Activated T-helper 1 cell treated with anti-CD3 and anti-CD28 coated beads, Interleukin-12 subunit alpha, Interleukin-12 subunit beta, Interleukin-2, Interleukin-4 antibody, amounts not matched to agents 30 ng/mL and 10 ng/mL and 1 ng/mL, durations not matched to agents 14 hours and 24 hours and 36 hours (primary cell): ENCODE results near the gene HOXA1. TPM values are rescaled to one million over a fixed set of nuclear protein-coding genes. Genes with fewer than 3 reads are reported as not detected.

Experiments
- DNase-seq: peaks from one replicate; pipeline ENCODE4 v3.0.0; 2021; ENCODE audit warnings: low spot score
- H3K27ac Mint-ChIP-seq: one replicate; pipeline ENCODE4 v1.8.0; 2021; ENCODE audit warnings: mild to moderate bottlenecking, mixed read lengths
- H3K27me3 Mint-ChIP-seq: one replicate; pipeline ENCODE4 v1.8.0; 2022; ENCODE audit warnings: mild to moderate bottlenecking, moderate library complexity, mixed read lengths; ENCODE audit not compliant: insufficient read depth
- H3K36me3 Mint-ChIP-seq: one replicate; pipeline ENCODE4 v1.8.0; 2021; ENCODE audit warnings: low read depth, mixed read lengths
- H3K4me1 Mint-ChIP-seq: one replicate; pipeline ENCODE4 v1.8.0; 2021; ENCODE audit warnings: low read depth, mixed read lengths
- H3K4me3 Mint-ChIP-seq: one replicate; pipeline ENCODE4 v1.8.0; 2021; ENCODE audit warnings: mild to moderate bottlenecking, moderate library complexity, mixed read lengths
- H3K9me3 Mint-ChIP-seq: one replicate; pipeline ENCODE4 v1.8.0; 2021; ENCODE audit warnings: mixed read lengths
- intact Hi-C: fragments of 100-400 bp; cut with micrococcal nuclease; formaldehyde crosslinking; loops from one replicate; pipeline ENCODE4 v1.15.1; 2024
- total RNA-seq: library from RNA; stranded (reverse); gene quantifications from 2 replicates; pipeline ENCODE4 v1.2.3, GENCODE V29; 2022

HOXA1 gene
- 0.16 and 0.24 TPM in 2 replicates for total RNA-seq

DNA sequence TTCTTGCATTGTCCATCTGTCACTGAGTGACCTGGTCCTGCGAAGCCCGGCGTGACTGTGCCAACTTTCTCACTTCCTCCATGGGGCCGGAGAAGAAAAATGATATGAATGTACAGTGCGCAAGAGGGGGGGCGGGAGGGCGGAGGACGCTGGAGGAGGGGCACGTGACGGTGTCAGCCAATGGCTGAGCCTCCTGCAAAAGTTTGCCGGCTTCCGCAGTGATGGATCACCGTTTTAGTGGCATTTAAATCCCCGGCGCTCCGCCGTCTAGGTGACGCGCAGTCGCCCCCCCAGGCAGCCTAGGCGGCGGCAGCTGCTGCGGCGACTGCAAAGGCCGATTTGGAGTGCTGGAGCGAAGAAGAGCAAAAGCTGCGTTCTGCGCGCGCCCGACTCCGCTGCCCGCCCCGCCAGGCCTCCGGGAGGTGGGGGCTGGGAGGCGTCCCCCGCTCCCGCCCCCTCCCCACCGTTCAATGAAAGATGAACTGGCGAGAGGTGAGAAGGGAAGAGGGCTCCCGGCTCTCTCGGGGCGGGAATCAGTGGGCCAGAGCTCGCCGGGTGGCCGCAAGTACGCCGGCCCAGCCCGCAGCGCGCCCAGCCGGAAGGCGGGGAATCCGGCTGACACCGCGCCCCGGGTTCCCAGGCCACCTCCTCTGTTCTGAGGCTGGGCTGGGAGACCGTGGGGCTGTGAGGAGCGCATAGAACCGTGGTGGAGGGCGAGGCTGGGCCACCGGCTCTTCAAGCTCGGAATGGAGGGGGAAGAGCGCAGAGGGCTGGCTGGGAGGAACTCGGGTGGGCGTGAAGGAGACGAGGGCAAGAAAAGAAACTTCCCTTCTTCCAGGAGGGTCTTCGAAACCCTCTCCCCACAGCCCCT is at the start of gene HOXA1:
Gene HOXA1 (minus strand): TSS at position 104 of the 871 bp plus-strand sequence. CDS start 88 bp downstream, at position 16.
- peaks cover 18% of the 10 kb centered on the region for H3K4me1 Mint-ChIP-seq
- peak; percentile 48 for DNase-seq
- intact Hi-C loops: loop anchor here (2.0 to 5.0 kb wide), 7 partner anchors 39 to 1233 kb away; partner anchors contain the start of genes EVX1, HOXA13, HOXA3 and SKAP2
- peaks cover 3% of the 10 kb centered on the region for H3K36me3 Mint-ChIP-seq
- H3K4me3 Mint-ChIP-seq: peak within 1 kb of the TSS; percentile 85
- no peaks in the 10 kb centered on the region for H3K9me3 Mint-ChIP-seq
- peaks cover 76% of the 10 kb centered on the region for H3K27me3 Mint-ChIP-seq
- peak within 1 kb of the TSS; percentile 73 for H3K27ac Mint-ChIP-seq

DNA sequence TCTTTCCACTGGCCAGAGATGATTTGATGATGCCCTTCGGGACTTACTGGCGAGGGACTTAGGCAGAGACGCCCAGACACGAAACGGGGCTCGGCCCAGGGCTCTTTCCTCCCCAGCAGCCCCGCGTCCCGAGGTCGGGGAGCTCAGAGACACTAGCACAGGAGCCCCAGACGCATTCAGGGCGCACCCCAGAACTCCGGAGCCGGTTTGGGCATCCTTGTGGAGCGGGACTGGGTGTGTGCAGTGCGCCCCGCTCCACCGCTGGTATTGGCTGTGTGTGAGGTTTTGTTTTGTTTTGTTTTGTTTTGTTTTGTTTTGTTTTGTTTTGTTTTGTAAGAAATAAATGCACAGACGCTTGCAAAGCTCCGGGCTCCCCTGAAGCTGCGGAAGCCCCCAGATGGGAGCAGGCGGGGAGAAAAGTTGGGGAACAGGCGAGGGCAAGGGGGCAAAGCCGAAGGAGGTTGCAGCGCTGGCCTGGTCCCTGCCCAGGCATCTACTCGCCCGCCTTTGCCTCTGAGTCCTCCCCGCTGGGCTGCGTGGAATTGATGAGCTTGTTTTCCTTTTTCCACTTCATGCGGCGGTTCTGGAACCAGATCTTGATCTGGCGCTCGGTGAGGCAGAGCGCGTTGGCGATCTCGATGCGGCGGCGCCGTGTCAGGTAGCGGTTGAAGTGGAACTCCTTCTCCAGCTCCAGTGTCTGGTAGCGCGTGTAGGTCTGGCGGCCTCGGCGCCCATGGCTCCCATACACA is 49.5 kb upstream of the HOXA1 start:
- Mint-ChIP-seq H3K4me3 (no peak overlapping the region), H3K36me3 (peaks cover 3% of the 10 kb centered on the region), H3K9me3 (no peaks in the 10 kb centered on the region), H3K27me3 (peaks cover 52% of the 10 kb centered on the region), H3K4me1 (no peaks in the 10 kb centered on the region), H3K27ac (no peak overlapping the region)
- DNase-seq: no peak
- intact Hi-C loops: no loop called here

DNA sequence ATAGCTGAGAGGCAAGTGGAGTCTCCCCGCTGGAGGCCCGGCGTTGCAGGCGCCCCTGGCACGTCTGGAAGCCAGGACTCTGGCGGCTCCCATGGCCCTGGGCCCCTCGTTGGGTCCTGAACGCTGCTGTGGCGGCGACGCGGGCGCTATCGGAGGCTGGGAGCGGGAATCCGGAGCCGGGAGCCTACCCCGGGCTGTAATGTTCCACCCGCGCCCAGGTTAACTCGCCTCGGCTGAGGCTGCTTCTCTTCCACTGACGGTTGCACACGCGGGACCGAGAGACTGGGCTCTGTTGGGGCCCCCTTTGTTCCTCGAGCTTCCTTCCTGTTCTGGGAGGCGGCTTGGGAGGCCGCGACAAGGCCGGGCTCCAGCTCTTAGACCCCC is 49.0 kb upstream of the HOXA1 start:
- Mint-ChIP-seq H3K27ac (no peak overlapping the region), H3K27me3 (peaks cover 46% of the 10 kb centered on the region), H3K4me1 (no peaks in the 10 kb centered on the region), H3K36me3 (peaks cover 3% of the 10 kb centered on the region), H3K4me3 (no peak overlapping the region), H3K9me3 (no peaks in the 10 kb centered on the region)
- intact Hi-C loops: no loop called here
- DNase-seq: no peak

DNA sequence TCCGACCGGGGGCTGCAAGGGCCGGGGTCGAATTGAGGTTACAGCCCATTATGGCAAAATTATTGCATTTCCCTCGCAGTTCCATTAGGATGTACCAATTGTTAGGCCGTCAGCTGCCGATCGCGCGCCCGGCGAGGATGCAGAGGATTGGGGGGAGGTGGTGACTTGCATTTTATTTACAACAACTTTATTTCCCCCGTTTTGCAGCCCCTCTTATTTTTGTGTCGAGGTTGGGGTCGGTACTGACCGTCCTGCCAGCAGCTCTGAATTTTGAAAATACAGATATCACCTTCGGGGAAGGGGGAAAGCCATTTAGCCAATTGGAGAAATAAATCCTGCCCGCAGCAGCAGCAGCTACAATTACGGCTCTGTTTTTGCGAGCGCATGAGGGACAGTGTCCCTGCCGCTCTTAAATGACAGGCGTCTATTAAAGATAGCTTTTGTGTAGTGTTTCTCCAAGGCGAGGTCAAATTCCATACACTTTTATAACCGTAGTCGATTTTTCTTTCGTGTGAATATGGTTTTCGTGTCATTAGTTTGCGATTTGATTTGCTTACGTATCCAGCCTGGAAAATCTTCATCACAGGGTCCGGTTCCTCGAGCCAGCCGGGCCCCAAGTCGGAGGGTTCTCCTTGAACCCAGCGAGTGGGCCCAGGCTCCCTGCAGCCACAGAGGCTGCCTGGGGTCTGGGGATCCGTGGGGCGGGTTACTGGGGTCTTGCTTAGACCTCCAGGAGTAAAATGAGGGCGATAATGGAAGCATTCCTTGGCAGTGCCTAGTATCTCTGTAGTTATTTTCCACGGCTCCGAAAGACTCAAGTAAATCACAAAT is 48.4 kb upstream of the HOXA1 start:
- H3K4me3 Mint-ChIP-seq: no peak overlapping the region
- no peaks in the 10 kb centered on the region for H3K4me1 Mint-ChIP-seq
- H3K27ac Mint-ChIP-seq: no peak overlapping the region
- peaks cover 40% of the 10 kb centered on the region for H3K27me3 Mint-ChIP-seq
- no peak for DNase-seq
- H3K36me3 Mint-ChIP-seq: peaks cover 3% of the 10 kb centered on the region
- intact Hi-C loops: no loop called here
- H3K9me3 Mint-ChIP-seq: no peaks in the 10 kb centered on the region

DNA sequence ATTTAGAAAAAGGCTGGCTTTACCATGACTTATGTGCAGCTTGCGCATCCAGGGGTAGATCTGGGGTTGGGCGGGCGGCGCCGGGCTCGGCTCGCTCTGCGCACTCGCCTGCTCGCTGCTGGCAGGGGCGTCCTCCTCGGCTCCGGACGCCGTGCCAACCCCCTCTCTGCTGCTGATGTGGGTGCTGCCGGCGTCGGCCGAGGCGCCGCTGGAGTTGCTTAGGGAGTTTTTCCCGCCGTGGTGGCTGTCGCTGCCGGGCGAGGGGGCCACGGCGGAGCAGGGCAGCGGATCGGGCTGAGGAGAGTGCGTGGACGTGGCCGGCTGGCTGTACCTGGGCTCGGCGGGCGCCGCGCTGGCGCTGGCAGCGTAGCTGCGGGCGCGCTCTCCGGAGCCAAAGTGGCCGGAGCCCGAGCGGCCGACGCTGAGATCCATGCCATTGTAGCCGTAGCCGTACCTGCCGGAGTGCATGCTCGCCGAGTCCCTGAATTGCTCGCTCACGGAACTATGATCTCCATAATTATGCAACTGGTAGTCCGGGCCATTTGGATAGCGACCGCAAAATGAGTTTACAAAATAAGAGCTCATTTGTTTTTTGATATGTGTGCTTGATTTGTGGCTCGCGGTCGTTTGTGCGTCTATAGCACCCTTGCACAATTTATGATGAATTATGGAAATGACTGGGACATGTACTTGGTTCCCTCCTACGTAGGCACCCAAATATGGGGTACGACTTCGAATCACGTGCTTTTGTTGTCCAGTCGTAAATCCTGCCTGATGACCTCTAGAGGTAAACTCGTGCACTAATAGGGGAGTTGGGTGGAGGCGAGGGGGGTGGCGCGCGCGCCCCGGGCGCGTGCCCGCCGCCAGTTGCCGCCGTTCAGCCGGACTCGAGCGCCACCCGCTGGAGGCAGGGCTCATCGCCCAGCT is 47.5 kb upstream of the HOXA1 start, which contains the start of gene HOXA5:
Gene HOXA5 (minus strand): TSS at position 659 of the 927 bp plus-strand sequence. CDS start 74 bp downstream, at position 585.
- intact Hi-C loops: no loop called here
- Mint-ChIP-seq H3K4me3 (no peak within 1 kb of the TSS), H3K36me3 (peaks cover 3% of the 10 kb centered on the region), H3K9me3 (no peaks in the 10 kb centered on the region), H3K27ac (no peak within 1 kb of the TSS), H3K27me3 (peaks cover 38% of the 10 kb centered on the region), H3K4me1 (no peaks in the 10 kb centered on the region)
- DNase-seq: no peak

DNA sequence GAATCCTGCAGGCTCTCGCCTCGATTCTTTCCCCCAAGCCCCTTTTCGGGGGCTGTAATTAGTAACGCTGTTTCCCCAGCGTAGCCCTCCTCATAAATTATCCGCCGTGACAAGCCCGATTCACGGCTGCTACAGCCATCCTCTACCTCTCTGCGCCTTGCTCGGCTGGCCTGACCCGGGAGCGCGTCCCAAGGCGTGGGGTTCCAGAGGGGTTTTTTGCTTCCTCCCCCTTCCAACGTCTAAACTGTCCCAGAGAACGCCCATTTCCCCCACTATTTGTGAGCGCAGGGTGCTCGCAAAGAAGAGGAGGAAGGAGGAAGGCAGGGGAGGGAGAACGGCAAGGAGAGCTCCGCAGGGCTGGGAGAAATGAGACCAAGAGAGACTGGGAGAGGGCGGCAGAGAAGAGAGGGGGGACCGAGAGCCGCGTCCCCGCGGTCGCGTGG is 46.8 kb upstream of the HOXA1 start:
- Mint-ChIP-seq H3K9me3 (no peaks in the 10 kb centered on the region), H3K27ac (no peak overlapping the region), H3K4me1 (no peaks in the 10 kb centered on the region), H3K4me3 (no peak overlapping the region), H3K36me3 (peaks cover 3% of the 10 kb centered on the region), H3K27me3 (peaks cover 35% of the 10 kb centered on the region)
- intact Hi-C loops: no loop called here
- DNase-seq: no peak

DNA sequence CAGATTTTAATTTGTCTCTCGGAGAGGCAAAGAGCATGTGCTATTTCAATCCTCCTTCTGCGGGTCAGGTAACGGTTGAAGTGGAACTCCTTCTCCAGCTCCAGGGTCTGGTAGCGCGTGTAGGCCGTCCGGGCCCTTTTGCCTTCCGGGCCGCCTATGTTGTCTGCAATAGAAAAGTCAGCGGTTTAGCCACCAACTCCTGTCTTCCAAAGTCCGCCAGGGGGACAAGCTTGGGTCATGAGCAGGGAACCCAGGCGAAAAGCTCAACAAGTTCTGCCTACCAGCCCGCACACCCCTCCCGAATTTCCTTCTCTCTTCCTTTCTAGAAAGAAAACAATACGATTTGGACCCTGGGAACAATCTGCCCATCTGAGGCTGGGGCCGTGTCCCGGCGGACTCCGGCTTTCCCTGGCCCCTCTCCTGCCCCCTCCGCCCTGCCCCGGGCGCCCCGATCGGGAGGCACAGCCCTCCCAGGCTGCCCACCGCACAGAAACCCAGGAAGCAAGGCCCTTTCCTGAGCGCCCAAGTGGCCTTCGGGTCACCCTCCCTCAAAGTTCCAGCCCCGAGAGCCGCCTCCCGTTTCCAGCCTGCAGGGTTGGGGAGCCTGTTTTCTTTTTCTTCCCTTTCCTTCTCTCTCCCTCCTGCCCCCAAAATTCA is 46.3 kb upstream of the HOXA1 start:
- Mint-ChIP-seq H3K4me1 (no peaks in the 10 kb centered on the region), H3K27ac (no peak overlapping the region), H3K9me3 (no peaks in the 10 kb centered on the region), H3K36me3 (peaks cover under 1% of the 10 kb centered on the region), H3K4me3 (no peak overlapping the region), H3K27me3 (peaks cover 30% of the 10 kb centered on the region)
- intact Hi-C loops: no loop called here
- DNase-seq: no peak

DNA sequence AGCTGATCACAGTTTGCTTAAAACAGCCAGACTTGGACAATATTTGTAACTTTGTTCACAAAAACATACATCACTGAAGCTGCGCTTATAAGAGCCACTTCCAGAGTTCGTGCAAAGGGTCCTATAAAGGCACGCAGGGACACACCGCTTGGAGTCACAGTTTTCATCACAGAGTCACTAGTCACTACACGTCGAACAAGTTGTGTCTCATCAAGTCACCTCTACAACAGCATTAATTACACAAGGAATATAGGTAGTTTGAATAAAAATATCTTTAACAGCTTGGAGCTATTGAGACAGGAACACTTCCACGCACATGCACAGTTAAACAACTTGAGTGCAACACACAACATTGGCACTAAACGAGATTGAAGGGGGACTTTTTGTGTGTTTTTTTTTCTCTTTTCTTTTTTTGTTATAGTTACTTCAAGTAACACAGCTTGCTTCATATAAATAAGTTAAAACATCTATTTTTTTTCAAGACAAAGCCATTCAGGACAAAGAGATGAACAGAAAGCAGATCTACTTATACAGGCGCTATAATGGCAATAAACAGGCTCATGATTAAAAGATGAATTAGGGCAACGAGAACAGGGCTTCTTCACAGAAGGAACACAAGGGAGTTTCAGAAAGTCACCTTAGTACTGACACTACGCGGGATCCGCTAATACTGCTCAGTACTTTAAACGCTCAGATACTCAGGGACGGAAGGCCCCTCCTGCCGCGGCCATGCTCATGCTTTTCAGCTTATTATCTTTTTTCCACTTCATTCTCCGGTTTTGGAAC is 45.5 kb upstream of the HOXA1 start:
- Mint-ChIP-seq H3K27ac (no peak overlapping the region), H3K36me3 (no peaks in the 10 kb centered on the region), H3K27me3 (peaks cover 28% of the 10 kb centered on the region), H3K4me1 (peaks cover under 1% of the 10 kb centered on the region), H3K9me3 (no peaks in the 10 kb centered on the region), H3K4me3 (no peak overlapping the region)
- intact Hi-C loops: no loop called here
- DNase-seq: no peak

DNA sequence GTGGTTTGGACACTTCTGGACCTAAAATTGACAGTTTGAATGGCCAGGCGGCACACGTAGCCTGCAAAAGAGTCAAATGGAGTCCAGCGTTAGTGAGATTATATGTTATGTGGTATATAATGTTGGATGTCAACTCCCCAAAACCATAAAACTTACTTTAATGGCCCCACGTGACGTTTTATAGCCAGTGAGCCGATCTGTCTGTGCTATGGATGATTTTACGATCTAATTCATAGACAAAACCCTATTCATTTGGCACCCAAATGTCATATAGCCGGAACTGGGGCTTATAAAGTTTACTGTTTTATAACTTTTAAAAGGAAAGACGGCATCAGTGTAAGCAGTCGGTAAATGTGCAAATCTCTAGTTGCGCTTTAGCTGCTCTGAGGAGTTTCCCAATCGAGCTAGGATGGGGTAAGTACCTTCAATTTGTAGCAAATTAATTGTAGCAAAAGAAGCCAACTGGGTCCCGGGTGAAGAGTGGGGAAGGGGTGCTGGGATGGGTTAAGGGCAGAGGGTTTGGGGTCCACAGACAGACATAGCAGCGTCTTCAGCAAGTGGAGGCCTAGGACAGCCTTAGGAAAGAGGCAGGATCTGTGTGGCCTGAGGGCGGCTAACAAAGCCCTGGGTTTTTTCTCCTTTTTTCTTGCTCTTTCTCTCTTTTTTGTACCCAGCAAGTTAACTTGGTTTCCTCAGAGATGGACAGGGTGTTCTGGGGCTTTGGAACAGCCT is 44.5 kb upstream of the HOXA1 start:
- H3K27ac Mint-ChIP-seq: no peak overlapping the region
- peaks cover 22% of the 10 kb centered on the region for H3K27me3 Mint-ChIP-seq
- H3K36me3 Mint-ChIP-seq: no peaks in the 10 kb centered on the region
- intact Hi-C loops: no loop called here
- no peak overlapping the region for H3K4me3 Mint-ChIP-seq
- no peaks in the 10 kb centered on the region for H3K9me3 Mint-ChIP-seq
- no peak for DNase-seq
- peaks cover 11% of the 10 kb centered on the region for H3K4me1 Mint-ChIP-seq

DNA sequence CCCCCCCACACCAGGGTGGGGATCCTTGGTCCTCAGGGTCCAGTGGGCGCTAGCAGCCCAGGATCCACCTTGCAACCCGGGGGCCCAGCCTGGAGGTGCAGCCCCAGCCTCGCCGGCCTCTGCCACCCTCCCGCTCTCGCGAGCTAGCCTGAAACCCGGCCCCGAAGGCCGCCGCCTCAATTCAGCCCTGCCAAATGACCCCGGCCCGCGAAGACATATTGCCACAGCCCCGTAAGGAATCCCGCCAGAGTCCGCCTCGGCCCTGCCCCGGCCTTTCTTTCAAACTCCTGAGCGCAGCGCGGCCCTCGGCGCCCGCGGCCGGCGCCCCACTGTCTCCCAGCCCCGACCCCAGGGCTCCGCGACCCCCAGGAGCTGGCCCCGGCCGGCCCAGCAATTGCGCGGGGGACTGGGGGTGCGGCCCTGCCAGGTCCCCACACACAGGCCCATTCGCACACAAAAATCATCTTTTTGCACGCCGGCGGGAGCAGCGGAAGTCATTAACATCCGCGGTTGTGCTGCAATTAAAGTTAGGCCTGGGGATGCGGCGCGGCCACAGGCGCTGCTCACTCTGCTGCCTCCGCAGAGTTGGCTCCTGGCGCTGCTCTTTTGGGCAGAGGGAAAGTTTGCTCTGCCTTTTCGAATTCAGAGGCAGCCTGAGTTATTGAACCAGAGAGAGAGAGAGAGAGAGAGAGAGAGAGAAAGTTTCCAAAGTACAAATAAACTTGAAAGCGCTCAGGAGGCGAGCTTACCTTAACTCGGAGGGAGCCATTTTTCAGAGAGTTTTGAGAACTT is 43.7 kb upstream of the HOXA1 start:
- H3K9me3 Mint-ChIP-seq: no peaks in the 10 kb centered on the region
- H3K4me3 Mint-ChIP-seq: no peak overlapping the region
- H3K36me3 Mint-ChIP-seq: no peaks in the 10 kb centered on the region
- no peak overlapping the region for H3K27ac Mint-ChIP-seq
- intact Hi-C loops: no loop called here
- H3K4me1 Mint-ChIP-seq: peaks cover 19% of the 10 kb centered on the region
- H3K27me3 Mint-ChIP-seq: peaks cover 22% of the 10 kb centered on the region
- no peak for DNase-seq
